HCT116 (cell line): ENCODE measurements around the gene ZNF398. TPM values are rescaled to one million over a fixed set of nuclear protein-coding genes. Genes with fewer than 3 reads are reported as not detected.
A peak's percentile ranks its signal among the peaks of the same experiment; 100 is the strongest.

ENCODE experiments used
- ATAC-seq: fragments of 200-7000 bp; cut with Tn5 transposase; 2 replicates; pipeline ENCODE4 v1.9.1; 2020; ENCODE audit warnings: mild to moderate bottlenecking, moderate library complexity
- BruUV-seq: library from RNA; stranded (reverse); fragments of 400-500 nt; replicated peaks from 2 replicates; lab custom pipeline; 2021; lab: Mats Ljungman, UMichigan
- CTCF ChIA-PET: fragments of 300-600 bp; sonication (Branson Sonifier 250); formaldehyde crosslinking; loops from one replicate; lab custom pipeline; 2021; ENCODE audit warnings: antibody characterized with exemption; lab: Charles Lee
- POLR2A ChIA-PET: fragments of 300-600, 350-600 bp; sonication (Branson Sonifier 250); formaldehyde crosslinking; loops from one replicate; lab custom pipeline; 2021; ENCODE audit warnings: antibody characterized with exemption; lab: Charles Lee
- RAD21 ChIA-PET, 2 experiments: fragments of 300-600 bp; sonication (Branson Sonifier 250); formaldehyde crosslinking; loops; one replicate each; lab custom pipeline; 2023; ENCODE audit warnings: low total read pairs in 2 of 2; ENCODE audit not compliant: uncharacterized antibody in 2 of 2, unreplicated experiment in 2 of 2, low non-redundant PET in 1 of 2; lab: Charles Lee
- DNase-seq: peaks from one replicate; pipeline ENCODE4 v3.0.0-alpha.2; 2010; ENCODE audit warnings: low read depth, low spot score
- H2AFZ ChIP-seq: fragments of 200-600 bp; shearing (Covaris generic), sonication (generic); 2 replicates; pipeline ENCODE4 v1.6.1; 2017; ENCODE audit warnings: low read depth, mixed run types, mixed read lengths, antibody characterized with exemption, low read length; ENCODE audit not compliant: poor library complexity, severe bottlenecking
- H3K27ac ChIP-seq: 2 replicates; pipeline ENCODE4 v1.5.1; 2012; ENCODE audit warnings: low read depth, low read length
- H3K27me3 ChIP-seq: fragments of 200-600 bp; sonication (generic); 2 replicates; pipeline ENCODE4 v1.6.1; 2016; ENCODE audit warnings: mixed run types, low read length, mixed read lengths; ENCODE audit not compliant: insufficient read depth
- H3K36me3 ChIP-seq, 2 experiments: fragments of 200-500 bp in 1 of 2; fragments of 200-600 bp in 1 of 2; sonication (Bioruptor generic) in 1 of 2; sonication (generic) in 1 of 2; 2 replicates each; pipeline versions ENCODE4 v1.5.1 to v1.6.1; 2014 to 2016; ENCODE audit warnings: low read length in 2 of 2, inconsistent platforms in 1 of 2, mixed read lengths in 1 of 2, mixed run types in 1 of 2; ENCODE audit not compliant: insufficient read depth in 2 of 2, control insufficient read depth in 1 of 2
- H3K4me1 ChIP-seq, 2 experiments: fragments of 200-600 bp in 1 of 2; sonication (generic) in 1 of 2; 2 replicates each; pipeline versions ENCODE4 v1.5.1 to v1.6.1; 2012 to 2017; ENCODE audit warnings: low read length in 2 of 2, inconsistent platforms in 1 of 2, mild to moderate bottlenecking in 1 of 2, mixed read lengths in 1 of 2, mixed run types in 1 of 2, moderate library complexity in 1 of 2; ENCODE audit not compliant: insufficient read depth in 2 of 2, control insufficient read depth in 1 of 2
- H3K4me2 ChIP-seq: fragments of 200-600 bp; sonication (generic); 2 replicates; pipeline ENCODE4 v1.6.1; 2017; ENCODE audit warnings: mixed run types, low read length, mixed read lengths
- H3K4me3 ChIP-seq, 2 experiments: fragments of 200-600 bp in 1 of 2; sonication (generic) in 1 of 2; replicated peaks in 1 of 2; 2 replicates each; pipeline ENCODE4 v1.5.1; 2011 to 2016; ENCODE audit warnings: low read length in 2 of 2, control low read depth in 1 of 2, low read depth in 1 of 2, mild to moderate bottlenecking in 1 of 2, mixed read lengths in 1 of 2, mixed run types in 1 of 2
- H3K79me2 ChIP-seq: fragments of 200-600 bp; sonication (generic); 2 replicates; pipeline ENCODE4 v1.6.1; 2017; ENCODE audit warnings: mild to moderate bottlenecking, mixed run types, low read length, moderate library complexity, mixed read lengths; ENCODE audit not compliant: insufficient read depth
- H3K9ac ChIP-seq: fragments of 200-600 bp; sonication (generic); 2 replicates; pipeline ENCODE4 v1.6.1; 2016; ENCODE audit warnings: low read length, mixed read lengths
- H3K9me2 ChIP-seq: fragments of 200-600 bp; sonication (generic), shearing (Covaris generic); 2 replicates; pipeline ENCODE4 v1.6.1; 2017; ENCODE audit warnings: mixed run types, mild to moderate bottlenecking, moderate library complexity; ENCODE audit not compliant: insufficient read depth
- H3K9me3 ChIP-seq, 2 experiments: fragments of 200-500 bp in 1 of 2; fragments of 200-600 bp in 1 of 2; sonication (Bioruptor generic) in 1 of 2; sonication (generic) in 1 of 2; 2 replicates each; pipeline ENCODE4 v1.6.1; 2014 to 2017; ENCODE audit warnings: low read length in 2 of 2, mixed read lengths in 2 of 2, inconsistent platforms in 1 of 2, low read depth in 1 of 2, mild to moderate bottlenecking in 1 of 2, mixed run types in 1 of 2, moderate library complexity in 1 of 2; ENCODE audit not compliant: control insufficient read depth in 1 of 2, insufficient read depth in 1 of 2
- H4K20me1 ChIP-seq: fragments of 200-600 bp; sonication (generic), shearing (Covaris generic); 2 replicates; pipeline ENCODE4 v1.6.1; 2017; ENCODE audit warnings: mixed run types, mild to moderate bottlenecking, moderate library complexity; ENCODE audit not compliant: insufficient read depth
- RAD21 ChIP-seq: IDR thresholded peaks from 2 replicates; pipeline ENCODE4 v1.6.1; 2012; ENCODE audit warnings: low read depth, mild to moderate bottlenecking
- YY1 ChIP-seq: IDR thresholded peaks from 2 replicates; pipeline ENCODE4 v1.6.1; 2011; ENCODE audit warnings: low read length, low read depth, moderate library complexity, mild to moderate bottlenecking; ENCODE audit not compliant: insufficient replicate concordance; ENCODE audit errors: extremely low read depth
- intact Hi-C: fragments of 100-400 bp; cut with micrococcal nuclease; formaldehyde crosslinking; loops from 2 replicates; pipeline ENCODE4 v1.10.0; 2022
- total RNA-seq: library from RNA; stranded (reverse); gene quantifications from one replicate; pipeline ENCODE4 v1.2.1, GENCODE V29; 2021; ENCODE audit not compliant: unreplicated experiment
- TF ChIP-seq, protein P1 (sequence below): IDR thresholded peaks from 2 replicates; pipeline ENCODE4 v1.6.1; 2012; ENCODE audit warnings: low read depth
- TF ChIP-seq, protein P2 (sequence below): IDR thresholded peaks from 2 replicates; pipeline ENCODE4 v1.6.1; 2012
- TF ChIP-seq, protein P3 (sequence below), 3 experiments: fragments of 200-600 bp in 1 of 3; sonication (generic) in 1 of 3; IDR thresholded peaks in 2 of 3; conservative IDR thresholded peaks in 1 of 3; 2 replicates each; pipeline ENCODE4 v1.5.1; 2012 to 2017; ENCODE audit warnings: low read depth in 2 of 3, low read length in 2 of 3, antibody characterized with exemption in 1 of 3, borderline replicate concordance in 1 of 3, control low read depth in 1 of 3, mild to moderate bottlenecking in 1 of 3, mixed read lengths in 1 of 3, mixed run types in 1 of 3, moderate library complexity in 1 of 3; ENCODE audit not compliant: insufficient read depth in 1 of 3

ZNF398 gene
- total RNA-seq, 1 experiment from 2014 or later = 14.1 TPM

DNA sequence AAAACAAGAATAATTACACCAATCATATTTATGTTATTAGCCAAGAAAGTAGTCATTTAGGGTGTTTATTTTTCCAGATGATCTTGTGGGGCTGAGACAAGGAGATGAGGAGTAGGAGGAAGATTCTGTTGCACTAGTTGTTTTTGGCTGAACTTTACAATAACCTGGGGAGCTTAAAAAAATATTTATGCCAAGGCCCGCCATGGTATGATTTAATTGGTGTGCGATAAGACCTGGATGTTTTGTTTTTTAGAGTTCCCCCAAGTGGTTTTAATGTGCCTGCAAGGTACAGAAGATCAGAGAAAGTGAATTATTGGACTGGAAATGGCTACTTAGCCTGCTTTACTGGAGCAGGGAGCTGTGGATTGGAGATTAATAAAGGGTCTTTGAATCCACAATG lies 41.0 kb downstream of the ZNF398 start:
- H3K4me3 ChIP-seq = no peak overlapping the region
- H3K4me1 ChIP-seq = no peaks in the 10 kb centered on the region
- no peak for DNase-seq
- ChIA-PET POLR2A (no interaction called here), CTCF (no interaction called here), RAD21 (no interaction called here)
- no peak for ATAC-seq
- no peak overlapping the region for H2AFZ ChIP-seq
- TF ChIP-seq, protein P1, sequence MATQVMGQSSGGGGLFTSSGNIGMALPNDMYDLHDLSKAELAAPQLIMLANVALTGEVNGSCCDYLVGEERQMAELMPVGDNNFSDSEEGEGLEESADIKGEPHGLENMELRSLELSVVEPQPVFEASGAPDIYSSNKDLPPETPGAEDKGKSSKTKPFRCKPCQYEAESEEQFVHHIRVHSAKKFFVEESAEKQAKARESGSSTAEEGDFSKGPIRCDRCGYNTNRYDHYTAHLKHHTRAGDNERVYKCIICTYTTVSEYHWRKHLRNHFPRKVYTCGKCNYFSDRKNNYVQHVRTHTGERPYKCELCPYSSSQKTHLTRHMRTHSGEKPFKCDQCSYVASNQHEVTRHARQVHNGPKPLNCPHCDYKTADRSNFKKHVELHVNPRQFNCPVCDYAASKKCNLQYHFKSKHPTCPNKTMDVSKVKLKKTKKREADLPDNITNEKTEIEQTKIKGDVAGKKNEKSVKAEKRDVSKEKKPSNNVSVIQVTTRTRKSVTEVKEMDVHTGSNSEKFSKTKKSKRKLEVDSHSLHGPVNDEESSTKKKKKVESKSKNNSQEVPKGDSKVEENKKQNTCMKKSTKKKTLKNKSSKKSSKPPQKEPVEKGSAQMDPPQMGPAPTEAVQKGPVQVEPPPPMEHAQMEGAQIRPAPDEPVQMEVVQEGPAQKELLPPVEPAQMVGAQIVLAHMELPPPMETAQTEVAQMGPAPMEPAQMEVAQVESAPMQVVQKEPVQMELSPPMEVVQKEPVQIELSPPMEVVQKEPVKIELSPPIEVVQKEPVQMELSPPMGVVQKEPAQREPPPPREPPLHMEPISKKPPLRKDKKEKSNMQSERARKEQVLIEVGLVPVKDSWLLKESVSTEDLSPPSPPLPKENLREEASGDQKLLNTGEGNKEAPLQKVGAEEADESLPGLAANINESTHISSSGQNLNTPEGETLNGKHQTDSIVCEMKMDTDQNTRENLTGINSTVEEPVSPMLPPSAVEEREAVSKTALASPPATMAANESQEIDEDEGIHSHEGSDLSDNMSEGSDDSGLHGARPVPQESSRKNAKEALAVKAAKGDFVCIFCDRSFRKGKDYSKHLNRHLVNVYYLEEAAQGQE = no peak
- TF ChIP-seq RAD21 (no peak), YY1 (no peak)
- TF ChIP-seq, protein P2, sequence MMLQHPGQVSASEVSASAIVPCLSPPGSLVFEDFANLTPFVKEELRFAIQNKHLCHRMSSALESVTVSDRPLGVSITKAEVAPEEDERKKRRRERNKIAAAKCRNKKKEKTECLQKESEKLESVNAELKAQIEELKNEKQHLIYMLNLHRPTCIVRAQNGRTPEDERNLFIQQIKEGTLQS = no peak
- TF ChIP-seq, protein P3, sequence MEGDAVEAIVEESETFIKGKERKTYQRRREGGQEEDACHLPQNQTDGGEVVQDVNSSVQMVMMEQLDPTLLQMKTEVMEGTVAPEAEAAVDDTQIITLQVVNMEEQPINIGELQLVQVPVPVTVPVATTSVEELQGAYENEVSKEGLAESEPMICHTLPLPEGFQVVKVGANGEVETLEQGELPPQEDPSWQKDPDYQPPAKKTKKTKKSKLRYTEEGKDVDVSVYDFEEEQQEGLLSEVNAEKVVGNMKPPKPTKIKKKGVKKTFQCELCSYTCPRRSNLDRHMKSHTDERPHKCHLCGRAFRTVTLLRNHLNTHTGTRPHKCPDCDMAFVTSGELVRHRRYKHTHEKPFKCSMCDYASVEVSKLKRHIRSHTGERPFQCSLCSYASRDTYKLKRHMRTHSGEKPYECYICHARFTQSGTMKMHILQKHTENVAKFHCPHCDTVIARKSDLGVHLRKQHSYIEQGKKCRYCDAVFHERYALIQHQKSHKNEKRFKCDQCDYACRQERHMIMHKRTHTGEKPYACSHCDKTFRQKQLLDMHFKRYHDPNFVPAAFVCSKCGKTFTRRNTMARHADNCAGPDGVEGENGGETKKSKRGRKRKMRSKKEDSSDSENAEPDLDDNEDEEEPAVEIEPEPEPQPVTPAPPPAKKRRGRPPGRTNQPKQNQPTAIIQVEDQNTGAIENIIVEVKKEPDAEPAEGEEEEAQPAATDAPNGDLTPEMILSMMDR (IDR thresholded peaks at IDR 0.05 in 2 of 3, conservative IDR thresholded peaks at IDR 0.05 in 1 of 3; ENCODE audit: borderline replicate concordance in 1 of 3, insufficient read depth in 1 of 3, low read depth in 2 of 3, low read length in 2 of 3) = no peak
- H4K20me1 ChIP-seq = no peaks in the 10 kb centered on the region
- BruUV-seq = TSS peak; percentile 25
- H3K36me3 ChIP-seq = no peaks in the 10 kb centered on the region
- intact Hi-C loops = no loop called here
- no peak overlapping the region for H3K9ac ChIP-seq
- no peaks in the 10 kb centered on the region for H3K79me2 ChIP-seq
- H3K9me3 ChIP-seq = no peaks in the 10 kb centered on the region
- no peak overlapping the region for H3K27ac ChIP-seq
- H3K4me2 ChIP-seq = no peak overlapping the region
- H3K9me2 ChIP-seq = no peaks in the 10 kb centered on the region
- no peaks in the 10 kb centered on the region for H3K27me3 ChIP-seq
